ENCODE measurements around the gene MAP4K4.
A peak's percentile ranks its signal among the peaks of the same experiment; 100 is the strongest.

Gene MAP4K4

GRCh38 chr2:101698844-101699754 lies 1.6 kb downstream of the MAP4K4 start:
- TF ChIP-seq GATA1 (IDR thresholded peaks at IDR 0.05; ENCODE audit: low read depth, low read length) (no peak), POLR2A (IDR thresholded peaks at IDR 0.05; ENCODE audit: low read length) (no peak)

GRCh38 chr2:101699755-101700461 lies 2.4 kb downstream of the MAP4K4 start:
- DNase-seq, result peak in 1 of 2 experiments; percentile 17
- TF ChIP-seq GATA1 (IDR thresholded peaks at IDR 0.05; ENCODE audit: low read depth, low read length), result no peak
- no peak for TF ChIP-seq POLR2A (IDR thresholded peaks at IDR 0.05; ENCODE audit: low read length)

More at GRCh38 chr2:101698844-101699754, 1.6 kb downstream of the MAP4K4 start:
- peak; percentile 50 to 62 for DNase-seq

GRCh38 chr2:101704046-101704466 lies 6.5 kb downstream of the MAP4K4 start:
- DNase-seq, result peak; percentile 26 to 55

GRCh38 chr2:101704816-101705578 lies 7.5 kb downstream of the MAP4K4 start:
- no peak for DNase-seq

More at GRCh38 chr2:101704046-101704466, 6.5 kb downstream of the MAP4K4 start:
- no peak for TF ChIP-seq GATA1 (IDR thresholded peaks at IDR 0.05; ENCODE audit: low read depth, low read length)
- TF ChIP-seq POLR2A (IDR thresholded peaks at IDR 0.05; ENCODE audit: low read length), result no peak

GRCh38 chr2:101706121-101706818 lies 8.8 kb downstream of the MAP4K4 start:
- TF ChIP-seq GATA1 (IDR thresholded peaks at IDR 0.05; ENCODE audit: low read depth, low read length), result no peak
- no peak for TF ChIP-seq POLR2A (IDR thresholded peaks at IDR 0.05; ENCODE audit: low read length)
- DNase-seq, result no peak

More at GRCh38 chr2:101704816-101705578, 7.5 kb downstream of the MAP4K4 start:
- TF ChIP-seq POLR2A (IDR thresholded peaks at IDR 0.05; ENCODE audit: low read length) (no peak), GATA1 (IDR thresholded peaks at IDR 0.05; ENCODE audit: low read depth, low read length) (no peak)

GRCh38 chr2:101706819-101707177 lies 9.3 kb downstream of the MAP4K4 start:
- DNase-seq, result no peak
- TF ChIP-seq GATA1 (IDR thresholded peaks at IDR 0.05; ENCODE audit: low read depth, low read length) (no peak), POLR2A (IDR thresholded peaks at IDR 0.05; ENCODE audit: low read length) (no peak)

- peak in 1 of 2 experiments; percentile 28 for DNase-seq
- no peak for TF ChIP-seq GATA1 (IDR thresholded peaks at IDR 0.05; ENCODE audit: low read depth, low read length)
- no peak for TF ChIP-seq POLR2A (IDR thresholded peaks at IDR 0.05; ENCODE audit: low read length)
Measured at GRCh38 chr2:101710036-101710435, 12.5 kb downstream of the MAP4K4 start.

- no peak for TF ChIP-seq GATA1 (IDR thresholded peaks at IDR 0.05; ENCODE audit: low read depth, low read length)
- no peak for TF ChIP-seq POLR2A (IDR thresholded peaks at IDR 0.05; ENCODE audit: low read length)
- peak; percentile 51 to 60 for DNase-seq
Measured at GRCh38 chr2:101710471-101711318, 13.2 kb downstream of the MAP4K4 start.

- TF ChIP-seq GATA1 (IDR thresholded peaks at IDR 0.05; ENCODE audit: low read depth, low read length), result no peak
- no peak for TF ChIP-seq POLR2A (IDR thresholded peaks at IDR 0.05; ENCODE audit: low read length)
Measured at GRCh38 chr2:101714118-101714517, 16.6 kb downstream of the MAP4K4 start.

GRCh38 chr2:101717071-101717845 lies 19.8 kb downstream of the MAP4K4 start:
- no peak for DNase-seq
- TF ChIP-seq POLR2A (IDR thresholded peaks at IDR 0.05; ENCODE audit: low read length) (no peak), GATA1 (IDR thresholded peaks at IDR 0.05; ENCODE audit: low read depth, low read length) (no peak)

More at GRCh38 chr2:101714118-101714517, 16.6 kb downstream of the MAP4K4 start:
- DNase-seq, result no peak

- DNase-seq, result no peak
- TF ChIP-seq POLR2A (IDR thresholded peaks at IDR 0.05; ENCODE audit: low read length), result no peak
Measured at GRCh38 chr2:101718479-101718878, 21.0 kb downstream of the MAP4K4 start.

All from erythroblast (primary cell).